Activated CD8-positive, alpha-beta memory T cell treated with anti-CD3 and anti-CD28 coated beads for 1 hour (primary cell): ENCODE measurements around the gene ATF6B.
A peak's percentile ranks its signal among the peaks of the same experiment; 100 is the strongest.

Experiments used
- DNase-seq, 2 donors: peaks; one replicate each; pipeline ENCODE4 v3.0.0-alpha.2; 2020; ENCODE audit warnings: low read depth in 1 of 2; ENCODE audit errors: extremely low read depth in 1 of 2

Gene ATF6B

DNA sequence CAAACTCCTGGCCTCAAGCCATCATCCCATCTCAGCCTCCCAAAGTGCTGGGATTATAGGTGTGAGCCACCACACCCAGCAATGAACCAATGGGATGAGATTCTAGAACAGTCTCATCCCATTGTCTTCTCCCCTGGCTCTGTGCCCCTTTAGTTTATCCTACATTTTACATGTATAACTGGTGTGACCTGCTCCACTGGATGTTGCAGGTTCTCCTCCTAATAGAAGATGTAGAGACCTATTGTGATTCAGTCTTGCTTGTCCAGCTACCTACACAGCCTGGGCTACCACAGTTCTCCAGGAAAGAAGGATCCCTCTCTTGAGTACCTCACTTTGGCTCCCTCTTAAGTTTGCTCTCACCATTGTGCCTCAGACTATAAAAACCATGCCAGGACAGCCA, 4.1 kb upstream of the ATF6B start:
- no peak for DNase-seq

DNA sequence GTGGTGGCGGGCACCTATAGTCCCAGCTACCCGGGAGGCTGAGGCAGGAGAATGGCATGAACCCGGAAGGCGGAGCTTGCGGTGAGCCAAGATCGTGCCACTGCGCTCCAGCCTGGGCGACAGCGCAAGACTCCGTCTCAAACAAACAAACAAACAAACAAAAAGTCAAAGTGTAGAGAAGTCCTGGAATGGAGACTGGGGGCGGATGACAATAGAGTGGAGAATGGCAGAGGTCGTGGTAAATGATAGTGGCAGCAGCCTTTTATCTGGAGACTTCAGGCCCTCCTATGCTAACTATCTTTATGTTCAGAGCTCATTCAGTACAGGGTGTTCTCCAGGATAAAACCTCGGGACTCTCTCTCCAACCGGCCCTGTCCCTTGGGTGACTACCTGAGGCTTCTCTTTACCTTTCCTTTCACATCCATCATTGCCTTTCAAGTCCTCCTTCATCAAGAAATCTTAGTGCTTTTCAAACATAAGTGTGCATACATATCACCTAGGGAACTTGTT, 3.4 kb upstream of the ATF6B start:
- DNase-seq: no peak

DNA sequence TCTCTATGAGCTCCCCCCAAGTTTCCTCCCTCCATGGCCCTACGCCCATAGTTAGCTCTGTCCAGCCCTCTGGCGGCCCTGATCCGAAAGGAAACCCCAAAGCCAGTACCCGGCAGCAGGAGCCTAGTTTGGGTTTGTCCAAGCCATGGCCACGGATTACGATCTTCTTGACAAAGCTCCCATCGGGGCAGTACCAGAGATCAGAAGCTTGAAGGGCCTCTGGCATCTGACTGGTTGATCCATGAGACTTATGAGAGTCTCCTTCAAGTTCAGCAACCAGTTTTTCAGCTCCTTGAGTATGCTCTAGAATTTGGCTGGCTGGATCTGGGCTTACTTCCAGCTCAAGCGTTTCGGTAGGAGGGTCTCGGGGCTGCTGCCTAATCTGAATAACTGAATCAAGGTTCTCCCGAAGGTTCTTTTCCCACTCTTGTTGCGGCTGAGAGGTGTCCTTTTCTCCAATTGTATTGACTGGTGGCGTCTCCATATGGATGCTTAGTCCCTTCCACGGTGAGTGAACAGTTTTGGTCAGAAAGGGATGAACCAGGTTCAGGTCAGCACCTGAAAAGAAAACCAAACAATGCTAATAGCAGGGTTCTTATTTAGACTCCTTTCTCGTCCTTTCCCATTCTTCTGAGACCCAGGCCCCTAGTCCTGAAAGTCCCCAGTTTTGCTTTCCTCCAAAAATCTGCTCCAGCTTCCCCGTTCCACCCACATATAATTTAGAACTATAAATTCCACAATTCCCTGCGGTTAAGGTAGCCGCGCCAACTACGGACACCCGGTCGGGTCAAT, 1.4 kb upstream of the ATF6B start:
- no peak for DNase-seq

DNA sequence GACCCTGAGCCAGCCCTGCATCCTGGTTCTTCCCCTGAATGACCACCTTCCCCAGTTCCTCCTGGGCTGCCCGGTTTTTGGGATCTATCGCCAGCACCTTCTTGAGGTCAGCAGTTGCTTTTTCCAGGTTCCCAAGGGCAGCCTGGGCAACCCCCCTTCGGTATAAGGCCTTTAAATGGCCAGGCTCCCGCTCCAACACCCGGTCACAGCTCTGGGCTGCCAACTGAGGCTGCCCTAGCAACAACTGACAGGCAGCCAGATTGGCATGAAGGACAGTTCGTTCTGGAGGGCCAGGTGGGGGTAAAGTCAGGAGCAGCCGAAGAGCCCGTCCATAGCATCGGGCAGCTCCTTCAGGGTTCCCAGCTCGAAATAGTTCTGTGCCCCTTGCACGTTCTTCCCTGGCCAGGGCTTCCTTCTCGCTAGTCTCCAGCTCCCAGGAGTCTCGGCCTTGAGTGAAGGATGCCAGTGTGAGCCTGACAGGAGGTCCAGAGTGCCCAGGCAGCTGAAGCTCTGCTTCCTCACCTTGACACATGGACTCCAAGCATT, 778 bp upstream of the ATF6B start:
- no peak for DNase-seq

- no peak for DNase-seq
Measured at GRCh38 chr6:32127409-32127716, 683 bp downstream of the ATF6B start.

GRCh38 chr6:32126880-32127279, 1.2 kb downstream of the ATF6B start:
- no peak for DNase-seq

DNA sequence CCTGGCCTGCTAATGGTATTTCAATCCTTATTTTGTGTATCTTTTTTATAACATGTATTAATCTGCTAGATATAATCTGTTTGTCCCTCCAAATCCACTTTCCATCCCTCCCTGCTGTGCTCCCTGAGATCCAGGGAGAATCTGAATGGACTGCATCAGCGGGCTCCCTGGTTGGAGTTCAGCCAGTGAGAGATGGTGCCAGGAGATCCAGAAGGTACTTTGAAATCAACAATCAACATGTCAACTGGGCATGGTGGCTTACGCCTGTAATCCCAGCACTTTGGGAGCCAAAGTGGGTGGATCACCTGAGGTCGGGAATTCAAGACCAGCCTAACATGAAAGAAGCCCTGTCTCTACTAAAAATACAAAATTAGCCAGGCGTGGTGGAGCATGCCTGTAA, 4.4 kb downstream of the ATF6B start:
- no peak for DNase-seq

DNA sequence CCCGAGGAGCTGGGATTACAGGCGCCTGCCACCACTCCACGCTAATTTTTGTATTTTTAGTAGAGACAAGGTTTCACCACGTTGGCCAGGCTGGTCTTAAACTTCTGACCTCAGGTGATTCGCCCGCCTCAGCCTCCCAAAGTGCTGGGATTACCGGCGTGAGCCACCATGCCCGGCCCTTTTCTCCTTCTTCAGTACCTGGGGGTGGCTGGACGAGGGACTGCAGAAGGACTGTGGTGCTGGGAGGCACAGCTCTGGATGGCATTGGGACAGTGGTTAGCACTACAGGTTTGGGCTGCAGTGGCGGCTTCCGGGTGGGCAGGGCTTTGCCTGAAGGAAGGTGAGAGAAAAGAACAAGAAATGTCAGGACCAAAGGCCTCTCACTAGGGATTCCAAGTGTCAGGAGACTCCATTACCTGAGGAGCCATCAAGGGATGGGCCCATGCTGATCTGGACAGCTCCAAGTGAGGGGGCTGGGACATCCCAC, 7.4 kb downstream of the ATF6B start:
- no peak for DNase-seq

DNA sequence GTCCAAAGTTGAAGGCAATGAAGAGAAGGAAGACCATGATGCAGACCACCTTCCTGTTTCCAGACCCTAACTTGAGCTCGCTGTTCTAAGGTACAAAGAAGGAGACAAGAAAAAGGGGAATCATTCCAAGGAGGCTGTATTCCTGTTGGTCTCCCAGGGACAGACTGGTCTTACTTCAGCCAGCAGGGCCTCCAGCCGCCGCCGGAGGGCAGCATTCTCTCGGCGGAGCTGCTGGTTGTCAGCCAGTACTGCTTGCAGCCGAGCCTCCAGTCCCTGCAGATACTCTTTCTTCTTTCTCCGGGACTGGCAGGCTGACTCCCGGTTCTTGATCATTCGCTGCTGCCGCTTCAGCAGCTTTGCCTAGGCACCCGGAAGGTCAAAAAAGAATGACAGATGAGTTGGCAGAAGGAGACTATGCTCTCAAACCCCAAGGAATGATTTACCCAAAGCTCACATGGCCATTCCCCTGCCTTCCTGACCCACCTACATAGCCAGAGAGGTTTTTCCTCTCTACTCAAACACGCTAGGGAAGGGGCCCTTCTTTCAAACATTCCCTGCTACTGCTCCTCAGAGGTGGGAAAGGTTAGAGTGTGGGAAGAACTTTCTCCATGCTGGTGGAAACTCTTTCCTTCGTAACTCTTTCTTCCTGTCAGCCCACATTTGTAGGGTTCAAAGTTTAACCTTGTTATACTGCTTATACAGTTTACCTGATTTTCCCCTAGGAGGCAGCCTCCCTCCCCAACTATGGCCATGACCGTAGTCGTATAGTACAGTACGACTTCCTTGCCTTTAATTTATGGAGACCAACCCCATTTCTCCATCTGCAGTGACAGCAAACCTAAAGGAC, 9.0 kb downstream of the ATF6B start:
- peak; percentile 21 to 50 for DNase-seq

DNA sequence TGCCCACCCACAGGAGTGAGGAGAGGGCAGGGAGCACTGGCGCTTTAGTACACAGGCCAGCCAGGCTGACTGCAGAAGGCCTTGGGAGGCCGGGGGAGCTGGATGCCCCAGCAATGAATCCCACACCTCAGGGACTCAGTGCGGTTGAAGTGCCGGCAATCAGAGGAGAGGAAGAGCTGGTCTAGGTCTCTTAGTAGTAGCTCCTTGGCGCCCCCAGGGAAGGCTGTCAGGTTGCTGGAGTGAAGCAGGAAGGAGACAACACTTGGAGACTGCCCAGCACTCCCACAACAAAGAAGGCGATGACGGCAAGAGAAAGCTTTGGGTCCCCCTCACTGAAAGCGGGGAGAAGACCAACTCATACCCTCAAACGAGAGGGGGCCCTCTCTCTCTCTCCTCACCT, 10.6 kb downstream of the ATF6B start:
- no peak for DNase-seq

DNA sequence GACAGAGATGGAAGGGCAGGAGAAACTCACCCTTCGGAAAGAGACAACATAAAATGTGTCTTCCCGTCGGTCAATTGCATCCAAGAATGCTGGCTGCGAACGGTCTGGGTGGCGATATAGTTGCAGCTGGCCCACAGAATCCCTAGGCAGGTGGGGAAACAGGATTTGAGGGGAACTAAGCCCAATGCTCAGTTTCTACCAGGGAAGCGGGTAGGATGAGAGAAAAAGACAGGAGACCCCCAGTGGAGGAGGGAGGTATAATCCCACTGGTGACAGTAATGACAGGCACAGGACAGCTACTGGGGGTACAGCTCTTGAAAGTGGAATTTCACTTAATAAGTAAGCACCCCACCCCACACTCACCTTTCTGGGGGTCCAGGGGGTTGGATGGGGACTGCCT, 11.4 kb downstream of the ATF6B start:
- DNase-seq: no peak

DNA sequence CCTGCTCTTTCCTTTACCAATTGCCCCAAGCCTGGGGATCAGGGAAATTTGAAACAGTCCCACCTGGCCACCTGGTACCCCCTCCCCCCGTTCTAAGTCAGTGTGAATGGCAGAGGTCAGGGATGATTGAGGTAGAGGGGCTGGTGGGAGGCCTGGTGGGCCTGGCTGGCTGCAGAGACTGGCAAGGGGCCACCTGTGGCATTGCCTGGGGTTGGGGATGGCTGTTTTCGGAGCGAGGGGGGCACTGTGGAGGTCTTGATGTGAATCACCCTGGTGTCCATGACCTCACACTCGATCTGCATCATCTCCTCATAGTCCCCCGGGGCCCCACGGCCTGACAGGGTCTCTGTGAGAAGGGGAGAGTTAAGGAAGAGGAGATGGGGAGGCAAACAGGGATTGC, 12.4 kb downstream of the ATF6B start:
- no peak for DNase-seq

- DNase-seq: no peak
Measured at GRCh38 chr6:32114796-32115195, 13.2 kb downstream of the ATF6B start.

- no peak for DNase-seq
Measured at GRCh38 chr6:32113386-32114352, 14.4 kb downstream of the ATF6B start.

- DNase-seq: no peak
Measured at GRCh38 chr6:32112431-32112980, 15.5 kb downstream of the ATF6B start.

- no peak for DNase-seq
Measured at GRCh38 chr6:32111424-32112066, 16.5 kb downstream of the ATF6B start.

- DNase-seq: no peak
Measured at GRCh38 chr6:32110632-32111031, 17.4 kb downstream of the ATF6B start.

DNA sequence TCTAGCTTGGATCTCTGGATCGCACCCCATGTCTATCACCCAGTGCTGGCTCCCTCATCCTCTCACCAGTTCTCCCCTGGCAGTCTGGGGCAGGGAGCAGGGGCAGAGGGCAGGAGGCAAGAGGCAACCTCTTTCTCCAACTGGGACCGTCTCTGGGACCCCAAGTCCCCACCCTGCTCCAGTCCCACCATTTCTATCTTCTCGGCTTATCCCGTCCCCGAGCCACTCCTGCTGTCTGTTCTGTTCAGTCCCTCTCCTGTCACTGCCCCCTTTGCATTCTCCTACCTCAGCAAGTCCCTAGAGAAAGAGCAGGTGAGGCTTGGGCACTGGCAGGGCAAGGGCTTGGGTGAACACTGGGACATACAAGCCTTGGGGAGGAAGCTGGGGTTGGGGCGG, 18.3 kb downstream of the ATF6B start:
- no peak for DNase-seq

- DNase-seq: no peak
Measured at GRCh38 chr6:32109114-32109764, 18.8 kb downstream of the ATF6B start, which contains the start of gene TNXB. TSS of gene TNXB (minus strand) at chr6:32109338. CDS start at chr6:32098198, 11,140 bp downstream.
